Upper lobe of left lung (tissue), 6 donors: ENCODE results near the gene ANKFN1. TPM values are rescaled to one million over a fixed set of nuclear protein-coding genes. Genes with fewer than 3 reads are reported as not detected.
A peak's percentile ranks its signal among the peaks of the same experiment; 100 is the strongest.

ENCODE experiments used
- ATAC-seq, 2 donors: fragments of 200-7000 bp; cut with Tn5 transposase; one replicate each; pipeline ENCODE4 v1.9.1; 2022; ENCODE audit warnings: mild to moderate bottlenecking in 2 of 2, moderate library complexity in 2 of 2; ENCODE audit not compliant: low FRiP score in 2 of 2
- DNase-seq, 2 donors: peaks; one replicate each; pipeline ENCODE4 v3.0.0-alpha.2; 2019 to 2020
- H3K27ac ChIP-seq, 4 donors: fragments of 200-600 bp; sonication (generic); one replicate each; pipeline ENCODE4 v1.5.1; 2016 to 2019
- H3K27me3 ChIP-seq, 4 donors: fragments of 200-600 bp; sonication (generic); one replicate each; pipeline ENCODE4 v1.5.1; 2017 to 2019
- H3K36me3 ChIP-seq, 4 donors: fragments of 200-600 bp; sonication (generic); one replicate each; pipeline ENCODE4 v1.5.1; 2016 to 2019
- H3K4me1 ChIP-seq, 4 donors: fragments of 200-600 bp; sonication (generic); one replicate each; pipeline ENCODE4 v1.5.1; 2018 to 2019
- H3K4me3 ChIP-seq, 4 donors: fragments of 200-600 bp; sonication (generic); one replicate each; pipeline ENCODE4 v1.5.1; 2017 to 2019; ENCODE audit warnings: mild to moderate bottlenecking in 2 of 4, moderate library complexity in 1 of 4
- H3K9me3 ChIP-seq, 4 donors: fragments of 200-600 bp; sonication (generic); one replicate each; pipeline ENCODE4 v1.5.1; 2018 to 2019
- EP300 ChIP-seq, 4 donors: sonication (generic); formaldehyde crosslinking; IDR thresholded peaks; one replicate each; pipeline ENCODE4 v1.5.1; 2017; ENCODE audit warnings: antibody characterized with exemption in 4 of 4, control low read depth in 2 of 4
- POLR2A ChIP-seq, 4 donors: fragments of 450-650 bp; IDR thresholded peaks; one replicate each; pipeline ENCODE4 v1.5.1; 2016 to 2017; ENCODE audit warnings: antibody characterized with exemption in 4 of 4, mild to moderate bottlenecking in 2 of 4
- POLR2AphosphoS5 ChIP-seq, 2 donors: sonication (generic); formaldehyde crosslinking; IDR thresholded peaks; one replicate each; pipeline ENCODE4 v1.5.1; 2017; ENCODE audit warnings: antibody characterized with exemption in 2 of 2
- WGBS, 2 donors: methylation state at CpG; one replicate each; pipeline ENCODE4 v1.1.5; 2017 to 2018; 5-methylcytosine and 5-hydroxymethylcytosine counted together
- total RNA-seq, 6 donors: library from RNA; depleted of rRNA in 4 of 6; stranded (reverse); fragments of >200 nt in 4 of 6; gene quantifications; one replicate each; pipeline versions ENCODE4 v1.1.0 to v1.2.1, GENCODE V29; 2016 to 2021
- TF ChIP-seq, protein P1 (sequence below), 6 experiments: fragments of 450-650 bp in 4 of 6; fragments of 200-600 bp in 2 of 6; sonication (generic) in 2 of 6; IDR thresholded peaks; one replicate each; pipeline ENCODE4 v1.5.1; 2016 to 2019; ENCODE audit warnings: antibody characterized with exemption in 6 of 6
- donor health status: DM: no; HTN: no; CAD: no; lungs with moderate emphysema.
- donor health status: DM: no; HTN: yes; CAD: no; lungs with severe emphysema.

The ANKFN1 gene
- total RNA-seq, 6 donors from 2014 or later = 0.55 to 14.4 (median 2.6) TPM

DNA sequence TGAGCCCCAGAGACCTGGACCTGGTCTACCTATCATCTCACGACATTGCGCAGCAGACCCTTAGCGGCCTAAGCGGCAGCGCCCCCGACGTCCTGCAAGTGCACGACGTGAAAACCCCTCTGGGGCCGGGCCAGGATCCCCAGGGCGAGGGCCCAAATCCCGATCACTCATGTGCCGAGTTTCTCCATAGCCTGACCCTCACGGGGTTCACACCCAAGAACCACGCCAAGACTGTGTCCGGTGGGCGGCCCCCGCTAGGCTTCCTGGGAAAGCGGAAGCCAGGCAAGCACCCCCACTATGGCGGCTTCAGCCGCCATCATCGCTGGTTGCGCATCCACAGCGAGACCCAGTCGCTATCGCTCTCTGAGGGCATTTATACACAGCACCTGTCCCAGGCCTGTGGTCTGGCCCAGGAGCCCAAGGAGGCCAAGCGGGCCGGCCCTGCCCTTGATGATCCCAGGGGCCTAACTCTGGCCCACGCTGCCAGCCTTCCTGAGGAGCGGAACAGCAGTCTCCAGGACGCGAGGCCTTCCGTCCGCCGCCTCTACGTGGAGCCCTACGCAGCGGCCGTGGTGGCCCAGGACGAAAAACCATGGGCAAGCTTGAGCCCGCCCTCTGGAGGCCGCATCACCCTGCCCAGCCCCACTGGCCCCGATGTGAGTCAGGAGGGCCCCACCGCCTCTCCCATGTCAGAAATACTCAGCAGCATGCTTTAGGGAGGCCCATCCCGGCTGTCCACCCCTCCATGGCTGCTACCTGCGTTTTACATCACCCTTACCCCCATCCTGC lies 357.5 kb downstream of the ANKFN1 start:
- ATAC-seq = no peak
- no peak overlapping the region for H3K4me3 ChIP-seq
- TF ChIP-seq, protein P1, sequence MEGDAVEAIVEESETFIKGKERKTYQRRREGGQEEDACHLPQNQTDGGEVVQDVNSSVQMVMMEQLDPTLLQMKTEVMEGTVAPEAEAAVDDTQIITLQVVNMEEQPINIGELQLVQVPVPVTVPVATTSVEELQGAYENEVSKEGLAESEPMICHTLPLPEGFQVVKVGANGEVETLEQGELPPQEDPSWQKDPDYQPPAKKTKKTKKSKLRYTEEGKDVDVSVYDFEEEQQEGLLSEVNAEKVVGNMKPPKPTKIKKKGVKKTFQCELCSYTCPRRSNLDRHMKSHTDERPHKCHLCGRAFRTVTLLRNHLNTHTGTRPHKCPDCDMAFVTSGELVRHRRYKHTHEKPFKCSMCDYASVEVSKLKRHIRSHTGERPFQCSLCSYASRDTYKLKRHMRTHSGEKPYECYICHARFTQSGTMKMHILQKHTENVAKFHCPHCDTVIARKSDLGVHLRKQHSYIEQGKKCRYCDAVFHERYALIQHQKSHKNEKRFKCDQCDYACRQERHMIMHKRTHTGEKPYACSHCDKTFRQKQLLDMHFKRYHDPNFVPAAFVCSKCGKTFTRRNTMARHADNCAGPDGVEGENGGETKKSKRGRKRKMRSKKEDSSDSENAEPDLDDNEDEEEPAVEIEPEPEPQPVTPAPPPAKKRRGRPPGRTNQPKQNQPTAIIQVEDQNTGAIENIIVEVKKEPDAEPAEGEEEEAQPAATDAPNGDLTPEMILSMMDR (IDR thresholded peaks at IDR 0.05) = no peak
- TF ChIP-seq POLR2AphosphoS5 (IDR thresholded peaks at IDR 0.05) (no peak), POLR2A (IDR thresholded peaks at IDR 0.05) (no peak), EP300 (IDR thresholded peaks at IDR 0.05) (no peak)
- no peaks in the 10 kb centered on the region for H3K9me3 ChIP-seq
- H3K36me3 ChIP-seq = no peaks in the 10 kb centered on the region
- DNase-seq = peak in 1 of 2 donors; percentile 74
- 95 to 96% methylated on average over 36 to 45 of the region's 46 CpGs for WGBS, 2 donors
- no peaks in the 10 kb centered on the region for H3K4me1 ChIP-seq
- H3K27ac ChIP-seq = no peak overlapping the region
- no peaks in the 10 kb centered on the region for H3K27me3 ChIP-seq

DNA sequence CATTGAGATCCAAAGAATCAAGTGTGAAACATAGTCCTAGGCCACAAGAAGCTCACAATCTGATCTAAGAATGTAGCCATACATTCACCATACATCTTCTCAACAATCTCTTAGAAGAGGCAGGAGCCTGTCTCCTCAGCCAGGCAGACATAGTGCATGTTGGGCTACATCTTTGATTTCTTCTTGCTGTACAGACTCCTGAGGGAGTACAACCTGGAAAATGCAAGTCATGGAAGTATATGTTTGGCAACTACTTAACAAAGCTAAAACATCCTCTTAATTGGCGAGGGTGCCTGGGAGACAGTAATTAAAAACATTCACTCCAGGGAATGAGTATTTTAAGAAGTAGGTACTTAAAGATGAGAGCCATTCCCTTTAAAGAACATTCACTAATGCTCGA lies 361.0 kb downstream of the ANKFN1 start:
- no peaks in the 10 kb centered on the region for H3K27me3 ChIP-seq
- ATAC-seq (no peak), DNase-seq (no peak)
- H3K27ac ChIP-seq = peak overlapping the region in 1 of 4 donors; percentile 45
- WGBS, 2 donors = 59 to 62% methylated on average over 2 of the region's 2 CpGs
- TF ChIP-seq EP300 (IDR thresholded peaks at IDR 0.05) = no peak
- TF ChIP-seq, protein P1 (IDR thresholded peaks at IDR 0.05) = no peak
- no peak for TF ChIP-seq POLR2A (IDR thresholded peaks at IDR 0.05)
- no peak for TF ChIP-seq POLR2AphosphoS5 (IDR thresholded peaks at IDR 0.05)
- H3K4me1 ChIP-seq = no peaks in the 10 kb centered on the region
- no peaks in the 10 kb centered on the region for H3K9me3 ChIP-seq
- no peak overlapping the region for H3K4me3 ChIP-seq
- H3K36me3 ChIP-seq = no peaks in the 10 kb centered on the region

DNA sequence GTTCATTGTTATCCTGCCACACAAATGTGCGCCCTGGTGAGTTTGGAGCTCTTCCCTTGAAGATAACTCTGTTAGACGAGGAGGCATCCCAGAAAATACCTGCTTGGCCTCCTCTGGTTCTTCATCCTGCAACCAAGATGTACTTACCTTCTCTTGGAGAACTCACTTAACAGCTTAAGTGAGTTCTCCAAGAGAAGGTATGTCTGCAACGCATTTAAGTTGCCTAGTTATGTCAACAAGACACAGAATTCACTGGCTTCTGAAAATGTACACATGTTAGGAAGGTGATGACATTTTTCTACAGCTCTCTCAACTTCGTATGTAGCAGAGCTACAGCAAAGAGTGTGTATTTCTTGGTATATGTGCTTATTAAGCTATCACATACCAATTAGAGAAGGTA lies 361.6 kb downstream of the ANKFN1 start:
- Histone ChIP-seq H3K4me3 (no peak overlapping the region), H3K9me3 (no peaks in the 10 kb centered on the region), H3K4me1 (no peaks in the 10 kb centered on the region), H3K27me3 (no peaks in the 10 kb centered on the region), H3K36me3 (no peaks in the 10 kb centered on the region), H3K27ac (peak overlapping the region in 1 of 4 donors; percentile 45)
- DNase-seq = no peak
- 55 to 62% methylated on average over 4 of the region's 4 CpGs for WGBS, 2 donors
- TF ChIP-seq, protein P1 (IDR thresholded peaks at IDR 0.05) = no peak
- TF ChIP-seq POLR2AphosphoS5 (IDR thresholded peaks at IDR 0.05) (no peak), EP300 (IDR thresholded peaks at IDR 0.05) (no peak), POLR2A (IDR thresholded peaks at IDR 0.05) (no peak)
- ATAC-seq = no peak

DNA sequence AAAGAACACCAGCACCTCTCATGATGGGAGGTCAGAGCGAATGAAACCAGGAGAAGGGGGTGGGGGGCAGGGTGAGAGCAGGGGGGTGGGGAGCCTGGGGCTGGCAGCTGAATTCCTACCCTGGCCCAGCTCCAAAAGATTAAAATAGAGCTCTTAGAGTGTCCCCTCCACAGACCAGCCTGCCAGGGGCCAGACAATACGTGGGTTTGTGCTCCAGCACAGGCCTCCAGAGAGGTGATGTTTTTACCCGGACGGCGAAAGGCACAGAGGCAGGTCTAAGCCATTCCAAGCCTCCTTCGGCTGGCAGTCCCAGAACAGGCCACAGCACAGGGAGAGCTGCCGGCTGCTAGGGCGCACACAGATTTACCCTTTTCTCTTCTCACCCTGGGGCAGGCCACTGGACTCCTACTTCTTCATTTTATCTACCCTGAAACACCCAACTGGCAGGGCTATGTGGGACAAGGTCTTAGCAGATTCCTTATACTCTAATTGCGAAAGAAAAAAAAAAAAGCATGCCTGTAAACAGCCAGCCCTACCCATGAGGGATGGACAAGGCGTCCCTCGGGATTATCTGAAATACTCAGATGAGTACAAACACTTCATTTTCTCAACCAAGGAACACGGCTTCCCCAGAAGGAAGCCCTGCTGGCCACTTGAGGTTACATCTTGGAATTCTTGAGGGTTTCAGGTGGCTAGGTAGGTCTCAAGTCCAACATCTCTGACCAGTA lies 368.3 kb downstream of the ANKFN1 start:
- WGBS, 2 donors = 65 to 79% methylated on average over 8 to 12 of the region's 12 CpGs
- ATAC-seq (no peak), DNase-seq (peak in 1 of 2 donors; percentile 17)
- TF ChIP-seq POLR2AphosphoS5 (IDR thresholded peaks at IDR 0.05) (no peak), EP300 (IDR thresholded peaks at IDR 0.05) (no peak), POLR2A (IDR thresholded peaks at IDR 0.05) (no peak)
- TF ChIP-seq, protein P1 (IDR thresholded peaks at IDR 0.05) = no peak
- Histone ChIP-seq H3K36me3 (no peaks in the 10 kb centered on the region), H3K27me3 (no peaks in the 10 kb centered on the region), H3K4me1 (no peaks in the 10 kb centered on the region), H3K4me3 (no peak overlapping the region), H3K9me3 (no peaks in the 10 kb centered on the region), H3K27ac (no peak overlapping the region)
